Measurements from ENCODE around the gene GUCY1A1. TPM values are rescaled to one million over a fixed set of nuclear protein-coding genes. Genes with fewer than 3 reads are reported as not detected.

The GUCY1A1 gene
- total RNA-seq, 1 donor = not detected

DNA sequence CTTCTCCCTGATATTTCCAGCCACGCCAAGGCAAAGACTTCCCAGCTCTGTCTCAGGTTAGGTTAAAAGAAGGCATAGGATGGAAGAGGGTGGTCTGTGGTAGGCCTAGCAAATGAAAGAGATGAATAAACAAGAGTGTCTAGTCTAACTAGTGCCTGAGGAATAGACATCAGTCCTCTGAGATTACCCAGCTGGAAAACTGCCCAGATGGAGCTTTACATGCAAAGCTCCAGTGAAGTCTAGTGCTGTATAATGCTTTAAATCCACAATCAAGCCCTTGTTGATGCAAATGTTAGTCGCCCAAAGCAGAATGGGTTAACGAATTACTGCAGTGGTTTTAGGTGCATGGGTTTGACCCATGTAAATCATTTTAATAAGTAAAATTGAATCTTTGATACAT lies 67.4 kb downstream of the GUCY1A1 start:
- Histone ChIP-seq H3K36me3 (ENCODE audit: insufficient read depth, low read length) (no peaks in the 10 kb centered on the region), H3K4me1 (ENCODE audit: insufficient read depth, low read length) (peaks cover 3% of the 10 kb centered on the region), H3K9me3 (ENCODE audit: low read depth, low read length) (no peaks in the 10 kb centered on the region), H2AFZ (ENCODE audit: low read length) (no peak overlapping the region), H3K79me2 (ENCODE audit: insufficient read depth, low read length) (no peaks in the 10 kb centered on the region), H3K4me2 (ENCODE audit: insufficient read depth, low read length) (no peak overlapping the region), H3K27me3 (ENCODE audit: insufficient read depth, low read length) (no peaks in the 10 kb centered on the region), H3K27ac (ENCODE audit: low read depth, low read length) (no peak overlapping the region), H3K4me3 (ENCODE audit: insufficient read depth, low read length) (no peak overlapping the region), H4K20me1 (ENCODE audit: insufficient read depth, low read length) (no peaks in the 10 kb centered on the region)
- TF ChIP-seq CTCF (IDR thresholded peaks at IDR 0.05; ENCODE audit: extremely low read depth, low read depth, low read length) = no peak
- no peak for DNase-seq (ENCODE audit: insufficient read length, low spot score, missing footprints)

DNA sequence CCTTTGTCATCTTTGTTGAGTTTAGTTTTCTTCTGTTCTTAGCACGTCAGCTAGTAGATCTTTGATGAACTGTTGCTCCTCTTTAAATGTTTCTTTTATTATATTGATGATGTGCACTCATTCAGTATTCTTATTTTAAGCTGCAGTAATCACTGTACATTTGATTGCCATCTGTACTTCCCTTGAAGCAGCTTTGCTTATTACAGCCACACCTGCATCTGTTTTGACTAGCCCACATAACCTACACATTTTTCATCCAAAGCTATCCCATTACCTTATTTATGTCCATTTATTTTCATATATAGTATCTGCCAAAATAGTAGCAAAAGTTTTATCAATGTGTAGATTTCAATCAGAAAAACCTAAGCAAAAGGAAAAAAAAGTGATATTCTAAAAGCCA lies 68.3 kb downstream of the GUCY1A1 start:
- no peaks in the 10 kb centered on the region for H3K36me3 ChIP-seq (ENCODE audit: insufficient read depth, low read length)
- DNase-seq (ENCODE audit: insufficient read length, low spot score, missing footprints) = no peak
- H3K4me3 ChIP-seq (ENCODE audit: insufficient read depth, low read length) = no peak overlapping the region
- no peaks in the 10 kb centered on the region for H4K20me1 ChIP-seq (ENCODE audit: insufficient read depth, low read length)
- peaks cover 3% of the 10 kb centered on the region for H3K4me1 ChIP-seq (ENCODE audit: insufficient read depth, low read length)
- H3K9me3 ChIP-seq (ENCODE audit: low read depth, low read length) = no peaks in the 10 kb centered on the region
- no peaks in the 10 kb centered on the region for H3K27me3 ChIP-seq (ENCODE audit: insufficient read depth, low read length)
- no peak overlapping the region for H3K27ac ChIP-seq (ENCODE audit: low read depth, low read length)
- no peak overlapping the region for H2AFZ ChIP-seq (ENCODE audit: low read length)
- TF ChIP-seq CTCF (IDR thresholded peaks at IDR 0.05; ENCODE audit: extremely low read depth, low read depth, low read length) = no peak
- H3K79me2 ChIP-seq (ENCODE audit: insufficient read depth, low read length) = no peaks in the 10 kb centered on the region
- no peak overlapping the region for H3K4me2 ChIP-seq (ENCODE audit: insufficient read depth, low read length)

DNA sequence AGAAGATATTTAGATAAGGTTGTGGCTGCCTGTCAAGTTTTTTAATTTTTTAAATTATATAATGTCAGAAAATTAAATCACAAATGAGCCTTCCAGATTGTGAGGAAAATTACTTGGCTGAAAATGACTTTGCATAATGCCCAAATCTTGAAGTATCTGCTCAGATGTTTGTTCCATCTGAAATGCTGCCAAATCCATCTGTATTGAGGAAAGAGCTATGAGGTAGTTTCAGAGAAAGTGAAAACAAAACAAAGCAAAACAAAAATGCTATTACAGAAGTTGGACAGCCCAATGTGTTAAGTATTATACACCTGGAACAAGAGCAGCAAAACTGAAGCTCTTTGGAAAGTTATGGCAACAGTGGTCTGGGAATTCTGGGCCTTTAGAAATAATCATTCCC lies 68.8 kb downstream of the GUCY1A1 start:
- no peak overlapping the region for H3K4me3 ChIP-seq (ENCODE audit: insufficient read depth, low read length)
- H3K9me3 ChIP-seq (ENCODE audit: low read depth, low read length) = no peaks in the 10 kb centered on the region
- no peak for TF ChIP-seq CTCF (IDR thresholded peaks at IDR 0.05; ENCODE audit: extremely low read depth, low read depth, low read length)
- no peak overlapping the region for H2AFZ ChIP-seq (ENCODE audit: low read length)
- no peak for DNase-seq (ENCODE audit: insufficient read length, low spot score, missing footprints)
- no peaks in the 10 kb centered on the region for H4K20me1 ChIP-seq (ENCODE audit: insufficient read depth, low read length)
- no peaks in the 10 kb centered on the region for H3K36me3 ChIP-seq (ENCODE audit: insufficient read depth, low read length)
- H3K79me2 ChIP-seq (ENCODE audit: insufficient read depth, low read length) = no peaks in the 10 kb centered on the region
- H3K4me2 ChIP-seq (ENCODE audit: insufficient read depth, low read length) = no peak overlapping the region
- no peaks in the 10 kb centered on the region for H3K27me3 ChIP-seq (ENCODE audit: insufficient read depth, low read length)
- H3K4me1 ChIP-seq (ENCODE audit: insufficient read depth, low read length) = peaks cover 3% of the 10 kb centered on the region
- H3K27ac ChIP-seq (ENCODE audit: low read depth, low read length) = no peak overlapping the region

- no peaks in the 10 kb centered on the region for H3K79me2 ChIP-seq (ENCODE audit: insufficient read depth, low read length)
- no peaks in the 10 kb centered on the region for H3K36me3 ChIP-seq (ENCODE audit: insufficient read depth, low read length)
- H3K9me3 ChIP-seq (ENCODE audit: low read depth, low read length) = no peaks in the 10 kb centered on the region
- peaks cover 3% of the 10 kb centered on the region for H3K4me1 ChIP-seq (ENCODE audit: insufficient read depth, low read length)
- no peaks in the 10 kb centered on the region for H4K20me1 ChIP-seq (ENCODE audit: insufficient read depth, low read length)
- no peak overlapping the region for H2AFZ ChIP-seq (ENCODE audit: low read length)
- no peak overlapping the region for H3K27ac ChIP-seq (ENCODE audit: low read depth, low read length)
- H3K4me3 ChIP-seq (ENCODE audit: insufficient read depth, low read length) = no peak overlapping the region
- no peak for TF ChIP-seq CTCF (IDR thresholded peaks at IDR 0.05; ENCODE audit: extremely low read depth, low read depth, low read length)
- no peak overlapping the region for H3K4me2 ChIP-seq (ENCODE audit: insufficient read depth, low read length)
- no peaks in the 10 kb centered on the region for H3K27me3 ChIP-seq (ENCODE audit: insufficient read depth, low read length)
- DNase-seq (ENCODE audit: insufficient read length, low spot score, missing footprints) = no peak
These were observed 71.9 kb downstream of the GUCY1A1 start for GRCh38 chr4:155738548-155738947.

Measured in osteoblast (primary cell).